A673 (cell line): ENCODE measurements around the gene GMIP. TPM values are rescaled to one million over a fixed set of nuclear protein-coding genes. Genes with fewer than 3 reads are reported as not detected.
"Not testable (repeated sequence)": the region's sequence is repeated elsewhere in the genome, so short reads cannot be mapped to it uniquely, and the experiment has no call there.

Experiments used
- BruUV-seq: library from RNA; stranded (reverse); fragments of 400-500 nt; replicated peaks from 2 replicates; lab custom pipeline; 2021; lab: Mats Ljungman, UMichigan
- CTCF ChIA-PET: fragments of 300-600 bp; sonication (Branson Sonifier 250); formaldehyde crosslinking; loops from one replicate; lab custom pipeline; 2022; ENCODE audit warnings: antibody characterized with exemption; lab: Charles Lee
- POLR2A ChIA-PET: fragments of 300-600 bp; sonication (Branson Sonifier 250); formaldehyde crosslinking; loops from one replicate; lab custom pipeline; 2022; ENCODE audit warnings: antibody characterized with exemption; ENCODE audit not compliant: low non-redundant PET; lab: Charles Lee
- DNase-seq: peaks from one replicate; pipeline ENCODE4 v3.0.0-alpha.2; 2015; ENCODE audit warnings: low spot score
- H3K27ac ChIP-seq: fragments of 200-600 bp; sonication (generic); 2 replicates; pipeline ENCODE4 v1.5.1; 2016; ENCODE audit warnings: mixed run types, low read depth, mild to moderate bottlenecking, mixed read lengths, antibody characterized with exemption, low read length; ENCODE audit not compliant: poor library complexity, severe bottlenecking
- H3K27me3 ChIP-seq: fragments of 200-600 bp; sonication (generic); replicated peaks from 2 replicates; pipeline ENCODE4 v1.6.1; 2017; ENCODE audit warnings: mixed run types, low read depth, mild to moderate bottlenecking, mixed read lengths, antibody characterized with exemption, low read length; ENCODE audit not compliant: insufficient read depth, poor library complexity
- H3K36me3 ChIP-seq: fragments of 200-600 bp; sonication (generic); 2 replicates; pipeline ENCODE4 v1.6.1; 2016; ENCODE audit warnings: mixed run types, mild to moderate bottlenecking, mixed read lengths, antibody characterized with exemption, low read length; ENCODE audit not compliant: insufficient read depth, poor library complexity, severe bottlenecking
- H3K4me1 ChIP-seq: fragments of 200-600 bp; sonication (generic); 2 replicates; pipeline ENCODE4 v1.6.1; 2017; ENCODE audit warnings: mixed run types, mild to moderate bottlenecking, mixed read lengths, antibody characterized with exemption, low read length; ENCODE audit not compliant: insufficient read depth, poor library complexity, severe bottlenecking
- H3K4me3 ChIP-seq: fragments of 200-600 bp; sonication (generic); 2 replicates; pipeline ENCODE4 v1.5.1; 2016; ENCODE audit warnings: low read depth, mixed run types, mild to moderate bottlenecking, mixed read lengths, low read length; ENCODE audit not compliant: poor library complexity, severe bottlenecking
- H3K9me3 ChIP-seq: fragments of 200-600 bp; sonication (generic); 2 replicates; pipeline ENCODE4 v1.6.1; 2016; ENCODE audit warnings: mixed run types, low read depth, mild to moderate bottlenecking, mixed read lengths, antibody characterized with exemption, low read length; ENCODE audit not compliant: poor library complexity, severe bottlenecking
- EZH2 ChIP-seq: fragments of 200-600 bp; sonication (generic); IDR thresholded peaks from 2 replicates; pipeline ENCODE4 v1.6.1; 2017; ENCODE audit warnings: borderline replicate concordance, low read depth, mild to moderate bottlenecking, mixed read lengths, antibody characterized with exemption, low read length; ENCODE audit not compliant: poor library complexity, severe bottlenecking
- intact Hi-C: fragments of 100-400 bp; cut with micrococcal nuclease; formaldehyde crosslinking; loops from one replicate; pipeline ENCODE4 v1.10.0; 2022; ENCODE audit not compliant: unreplicated experiment
- total RNA-seq: library from RNA; stranded (reverse); gene quantifications from 2 replicates; pipeline ENCODE4 v1.2.3, GENCODE V29; 2021
- TF ChIP-seq, protein P1 (sequence below): fragments of 300-800, 200-600 bp; sonication (generic); conservative IDR thresholded peaks from 2 replicates; pipeline ENCODE4 v1.5.1; 2017; ENCODE audit warnings: low read depth, mild to moderate bottlenecking, antibody characterized with exemption, low read length, moderate library complexity, mixed read lengths

Gene GMIP
- total RNA-seq, 1 experiment from 2014 or later = 9.0 TPM

DNA sequence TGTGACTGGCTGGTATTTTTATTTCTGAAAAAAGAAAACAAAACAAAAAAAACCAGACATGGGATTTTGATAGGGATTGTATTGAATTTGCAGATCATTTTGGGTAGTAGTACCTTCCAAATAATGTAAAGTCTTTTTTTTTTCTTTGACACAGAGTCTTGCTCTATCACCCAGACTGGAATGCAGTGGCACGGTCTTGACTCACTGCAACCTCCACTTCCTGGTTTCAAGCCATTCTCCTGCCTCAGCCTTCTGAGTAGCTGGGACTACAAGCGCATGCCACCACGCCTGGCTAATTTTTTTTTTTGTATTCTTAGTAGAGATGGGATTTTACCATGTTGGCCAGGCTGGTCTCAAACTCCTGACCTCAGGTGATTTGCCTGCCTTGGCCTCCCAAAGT lies 29.4 kb upstream of the GMIP start:
- intact Hi-C loops = no loop called here
- no peak overlapping the region for H3K4me3 ChIP-seq
- H3K4me1 ChIP-seq = peaks cover 9% of the 10 kb centered on the region
- TF ChIP-seq, protein P1, sequence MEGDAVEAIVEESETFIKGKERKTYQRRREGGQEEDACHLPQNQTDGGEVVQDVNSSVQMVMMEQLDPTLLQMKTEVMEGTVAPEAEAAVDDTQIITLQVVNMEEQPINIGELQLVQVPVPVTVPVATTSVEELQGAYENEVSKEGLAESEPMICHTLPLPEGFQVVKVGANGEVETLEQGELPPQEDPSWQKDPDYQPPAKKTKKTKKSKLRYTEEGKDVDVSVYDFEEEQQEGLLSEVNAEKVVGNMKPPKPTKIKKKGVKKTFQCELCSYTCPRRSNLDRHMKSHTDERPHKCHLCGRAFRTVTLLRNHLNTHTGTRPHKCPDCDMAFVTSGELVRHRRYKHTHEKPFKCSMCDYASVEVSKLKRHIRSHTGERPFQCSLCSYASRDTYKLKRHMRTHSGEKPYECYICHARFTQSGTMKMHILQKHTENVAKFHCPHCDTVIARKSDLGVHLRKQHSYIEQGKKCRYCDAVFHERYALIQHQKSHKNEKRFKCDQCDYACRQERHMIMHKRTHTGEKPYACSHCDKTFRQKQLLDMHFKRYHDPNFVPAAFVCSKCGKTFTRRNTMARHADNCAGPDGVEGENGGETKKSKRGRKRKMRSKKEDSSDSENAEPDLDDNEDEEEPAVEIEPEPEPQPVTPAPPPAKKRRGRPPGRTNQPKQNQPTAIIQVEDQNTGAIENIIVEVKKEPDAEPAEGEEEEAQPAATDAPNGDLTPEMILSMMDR = no peak
- no peak for TF ChIP-seq EZH2
- CTCF ChIA-PET = interaction anchor here (0.7 kb wide), 1 partner anchor 56 kb away, joined by 5 read pairs; no protein-coding TSS in a partner anchor
- BruUV-seq = no TSS peak
- POLR2A ChIA-PET = interaction anchor here (0.6 kb wide), 1 partner anchor 175 kb away, joined by 6 read pairs; no protein-coding TSS in a partner anchor
- H3K9me3 ChIP-seq = peaks cover 5% of the 10 kb centered on the region
- H3K36me3 ChIP-seq = peaks cover 17% of the 10 kb centered on the region
- DNase-seq = no peak
- no peaks in the 10 kb centered on the region for H3K27me3 ChIP-seq
- no peak overlapping the region for H3K27ac ChIP-seq

DNA sequence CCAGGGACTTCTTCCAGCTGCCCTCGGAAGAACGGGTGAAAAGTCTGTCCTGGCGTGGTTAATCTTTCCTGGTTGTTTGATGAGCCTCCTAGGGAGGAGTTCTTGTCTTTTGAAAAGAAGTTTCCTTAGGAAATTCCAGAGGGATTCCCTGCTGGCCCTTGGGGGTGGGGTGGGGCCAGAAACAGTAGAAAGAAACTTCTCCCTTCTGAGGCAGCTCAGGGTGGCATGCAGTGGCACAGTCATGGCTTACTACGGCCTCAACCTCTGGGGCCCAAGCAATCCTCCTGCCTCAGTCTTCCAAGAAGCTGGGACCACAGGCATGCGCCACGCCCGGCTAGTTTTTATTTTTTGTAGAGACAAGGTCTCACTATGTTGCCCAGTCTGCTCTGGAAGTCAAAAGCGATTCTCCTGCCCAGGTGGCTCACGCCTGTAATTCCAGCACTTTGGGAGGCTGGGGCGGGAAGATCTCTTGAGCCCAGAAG lies 26.7 kb upstream of the GMIP start:
- intact Hi-C loops = no loop called here
- Histone ChIP-seq H3K36me3 (peaks cover 6% of the 10 kb centered on the region), H3K27ac (no peak overlapping the region), H3K4me3 (peak overlapping the region; percentile 90), H3K4me1 (peaks cover 9% of the 10 kb centered on the region), H3K27me3 (no peaks in the 10 kb centered on the region), H3K9me3 (no peaks in the 10 kb centered on the region)
- BruUV-seq = no TSS peak
- CTCF ChIA-PET = no interaction called here
- POLR2A ChIA-PET = no interaction called here
- DNase-seq = no peak
- TF ChIP-seq, protein P1 = no peak
- no peak for TF ChIP-seq EZH2

DNA sequence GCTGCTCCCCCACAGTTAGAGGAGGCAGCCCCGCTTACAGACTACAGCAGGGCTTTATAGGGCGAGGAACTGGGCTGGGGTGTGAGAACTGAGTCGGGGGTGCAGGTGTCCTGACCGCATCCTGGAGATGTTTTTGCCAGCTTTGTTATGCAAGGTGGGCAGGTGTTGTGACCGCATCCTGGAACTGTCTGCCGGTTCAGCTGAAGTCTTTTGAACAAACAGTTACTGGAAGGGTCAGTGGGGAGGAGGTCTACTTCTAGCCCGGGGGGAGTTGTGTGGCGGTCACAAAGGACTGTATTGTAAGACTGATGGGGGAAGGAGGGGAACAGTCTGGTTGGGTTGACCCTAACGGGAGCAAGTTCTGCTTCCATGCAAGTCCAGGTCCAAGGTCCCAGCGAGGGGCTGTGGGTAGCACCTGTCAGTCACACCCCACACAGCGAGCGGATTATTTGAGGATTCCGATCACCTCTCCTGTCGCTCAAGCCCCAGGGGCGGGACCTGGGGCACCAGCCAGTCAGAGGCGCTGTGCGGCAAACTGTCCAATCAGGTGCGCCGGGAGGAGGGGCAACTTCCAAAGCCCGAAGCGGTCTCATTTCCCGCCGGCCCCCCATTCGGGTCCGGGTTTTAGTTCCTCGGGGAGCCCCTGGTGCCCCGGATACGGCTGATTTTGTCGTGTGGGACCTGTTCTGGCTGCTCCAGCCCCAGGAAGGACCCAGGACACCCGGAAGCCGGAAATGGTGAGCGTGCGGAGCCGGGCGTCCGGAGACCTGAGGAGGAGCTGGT lies 25.0 kb upstream of the GMIP start, which contains the start of gene ZNF101:
TSS of gene ZNF101 (plus strand) at position 610 of the 783 bp plus-strand sequence. CDS start at position 735, 125 bp downstream.
- Histone ChIP-seq H3K36me3 (peaks cover 6% of the 10 kb centered on the region), H3K4me3 (peak within 1 kb of the TSS; percentile 90), H3K9me3 (no peaks in the 10 kb centered on the region), H3K4me1 (peaks cover 9% of the 10 kb centered on the region), H3K27ac (peak within 1 kb of the TSS; percentile 85), H3K27me3 (no peaks in the 10 kb centered on the region)
- POLR2A ChIA-PET = interaction anchor here (0.5 kb wide), 1 partner anchor 243 kb away, joined by 5 read pairs; no protein-coding TSS in a partner anchor
- BruUV-seq = no TSS peak
- peak; percentile 96 for DNase-seq
- intact Hi-C loops = no loop called here
- CTCF ChIA-PET = no interaction called here
- no peak for TF ChIP-seq EZH2
- TF ChIP-seq, protein P1 = no peak

DNA sequence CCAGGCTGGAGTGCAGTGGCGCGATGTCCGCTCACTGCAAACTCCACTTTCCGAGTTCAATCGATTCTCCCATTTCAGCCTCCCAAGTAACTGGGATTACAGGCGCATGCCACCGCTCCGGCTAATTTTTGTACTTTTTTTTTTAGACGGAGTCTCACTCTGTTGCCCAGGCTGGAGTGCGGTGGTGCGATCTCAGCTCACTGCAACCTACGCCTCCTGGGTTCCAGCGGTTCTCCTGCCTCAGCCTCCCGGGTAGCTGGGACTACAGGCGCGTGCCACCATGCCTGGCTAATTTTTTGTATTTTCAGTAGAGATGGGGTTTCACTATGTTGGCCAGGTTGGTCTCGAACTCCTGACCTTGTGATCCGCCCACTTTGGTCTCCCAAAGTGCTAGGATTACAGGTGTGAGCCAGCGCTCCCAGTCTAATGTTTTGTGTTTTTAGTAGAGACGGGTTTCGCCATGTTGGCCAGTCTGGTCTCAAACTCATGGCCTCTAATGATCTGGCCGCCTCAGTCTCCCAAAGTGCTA lies 22.0 kb upstream of the GMIP start:
- DNase-seq, intact Hi-C loops, H3K27ac ChIP-seq, H3K36me3 ChIP-seq, H3K9me3 ChIP-seq, H3K4me3 ChIP-seq, CTCF ChIA-PET, BruUV-seq, H3K27me3 ChIP-seq, POLR2A ChIA-PET: not testable (repeated sequence)
- peaks cover 21% of the 10 kb centered on the region for H3K4me1 ChIP-seq
